G401.6 (cell line): ENCODE results near the gene NEK6.

Experiments
- FAIRE-seq: peaks from 2 replicates; lab custom pipeline; 2012; peaks lifted over from hg19 to GRCh38; lab: Jason Lieb, UNC

NEK6 gene

GRCh38 chr9:124399968-124400940 lies 142.5 kb downstream of the NEK6 start:
- FAIRE-seq = no peak
